Fibroblast of lung (primary cell): ENCODE data around the gene CPO. TPM values are rescaled to one million over a fixed set of nuclear protein-coding genes. Genes with fewer than 3 reads are reported as not detected.
A peak's percentile ranks its signal among the peaks of the same experiment; 100 is the strongest.

Experiments used
- DNase-seq, 2 donors: peaks; one replicate each; pipeline versions ENCODE4 v3.0.0 to v3.0.0-alpha.2; 2010; ENCODE audit warnings: low read depth in 2 of 2
- H2AFZ ChIP-seq: 2 replicates; pipeline ENCODE4 v1.5.1; 2012; ENCODE audit warnings: low read length, control low read depth, inconsistent platforms
- H3K27ac ChIP-seq: 2 replicates; pipeline ENCODE4 v1.5.1; 2011; ENCODE audit warnings: low read length, control low read depth; ENCODE audit not compliant: insufficient read depth
- H3K27me3 ChIP-seq: 2 replicates; pipeline ENCODE4 v1.5.1; 2011; ENCODE audit warnings: mild to moderate bottlenecking, low read length; ENCODE audit not compliant: control insufficient read depth, insufficient read depth
- H3K36me3 ChIP-seq: 2 replicates; pipeline ENCODE4 v1.5.1; 2011; ENCODE audit warnings: low read length; ENCODE audit not compliant: control insufficient read depth, insufficient read depth
- H3K4me1 ChIP-seq: 2 replicates; pipeline ENCODE4 v1.5.1; 2011; ENCODE audit warnings: low read length; ENCODE audit not compliant: control insufficient read depth, insufficient read depth; ENCODE audit errors: extremely low read depth
- H3K4me2 ChIP-seq: 2 replicates; pipeline ENCODE4 v1.5.1; 2011; ENCODE audit warnings: low read length, control low read depth; ENCODE audit not compliant: insufficient read depth; ENCODE audit errors: extremely low read depth
- H3K4me3 ChIP-seq, 4 experiments: fragments of 200-600 bp in 1 of 4; sonication (generic) in 1 of 4; replicated peaks in 1 of 4; 2 replicates each; pipeline ENCODE4 v1.5.1; 2011 to 2016; ENCODE audit warnings: low read length in 4 of 4, low read depth in 3 of 4, mild to moderate bottlenecking in 3 of 4, control low read depth in 2 of 4, inconsistent platforms in 1 of 4, mixed read lengths in 1 of 4; ENCODE audit not compliant: insufficient read depth in 1 of 4; ENCODE audit errors: control extremely low read depth in 1 of 4
- H3K79me2 ChIP-seq: 2 replicates; pipeline ENCODE4 v1.5.1; 2012; ENCODE audit warnings: mild to moderate bottlenecking, low read length, inconsistent platforms; ENCODE audit not compliant: control insufficient read depth, insufficient read depth
- H3K9ac ChIP-seq: 2 replicates; pipeline ENCODE4 v1.5.1; 2011; ENCODE audit warnings: mild to moderate bottlenecking, low read length, control low read depth; ENCODE audit not compliant: insufficient read depth
- H3K9me3 ChIP-seq: 2 replicates; pipeline ENCODE4 v1.5.1; 2012; ENCODE audit warnings: low read depth, low read length; ENCODE audit not compliant: control insufficient read depth, insufficient read depth
- H4K20me1 ChIP-seq: 2 replicates; pipeline ENCODE4 v1.5.1; 2011; ENCODE audit warnings: low read length; ENCODE audit not compliant: control insufficient read depth, insufficient read depth; ENCODE audit errors: extremely low read depth
- CTCF ChIP-seq, 2 donors: IDR thresholded peaks in 1 of 2; conservative IDR thresholded peaks in 1 of 2; 1 replicate in 1 of 2; 2 replicates in 1 of 2; pipeline ENCODE4 v1.5.1; 2011 to 2012; ENCODE audit warnings: low read length in 2 of 2, control low read depth in 1 of 2, inconsistent platforms in 1 of 2, low read depth in 1 of 2, mild to moderate bottlenecking in 1 of 2
- EZH2 ChIP-seq: IDR thresholded peaks from 2 replicates; pipeline ENCODE4 v1.5.1; 2012; ENCODE audit warnings: low read length, control low read depth, mild to moderate bottlenecking; ENCODE audit errors: missing control alignments
- polyA plus RNA-seq, 2 donors: library from polyadenylated mRNA; depleted of rRNA in 1 of 2; stranded (reverse) in 1 of 2; unstranded in 1 of 2; fragments of >200 nt; gene quantifications; 2 replicates each; pipeline ENCODE4 v1.2.1, GENCODE V29; 2011 to 2012; ENCODE audit warnings: missing spikeins in 1 of 2
- total RNA-seq: library from RNA; depleted of rRNA; stranded (reverse); fragments of >200 nt; gene quantifications from 2 replicates; pipeline ENCODE4 v1.2.1, GENCODE V29; 2014

Gene CPO
- total and polyA plus RNA-seq, 2 donors (not counting 1 experiment from before 2014, with no cell fraction given) = under 0.01 TPM; not detected in 1

GRCh38 chr2:206974551-206974950 lies 35.2 kb downstream of the CPO start:
- Histone ChIP-seq H3K4me3 (no peak overlapping the region), H3K27me3 (no peaks in the 10 kb centered on the region), H4K20me1 (no peaks in the 10 kb centered on the region), H3K36me3 (no peaks in the 10 kb centered on the region), H3K9ac (no peak overlapping the region), H3K79me2 (no peaks in the 10 kb centered on the region), H3K4me1 (no peaks in the 10 kb centered on the region), H3K27ac (no peak overlapping the region), H2AFZ (no peak overlapping the region), H3K9me3 (no peaks in the 10 kb centered on the region), H3K4me2 (no peak overlapping the region)
- DNase-seq = no peak
- TF ChIP-seq CTCF (conservative IDR thresholded peaks at IDR 0.05 in 1 of 2, IDR thresholded peaks at IDR 0.05 in 1 of 2; ENCODE audit: low read depth in 1 of 2, low read length in 2 of 2) (no peak), EZH2 (no peak)

GRCh38 chr2:206978746-206979145 lies 39.4 kb downstream of the CPO start:
- no peak for TF ChIP-seq EZH2
- no peak for TF ChIP-seq CTCF (conservative IDR thresholded peaks at IDR 0.05 in 1 of 2, IDR thresholded peaks at IDR 0.05 in 1 of 2; ENCODE audit: low read depth in 1 of 2, low read length in 2 of 2)
- DNase-seq = peak in 1 of 2 donors; percentile 19
- no peaks in the 10 kb centered on the region for H3K27me3 ChIP-seq
- H3K4me3 ChIP-seq = no peak overlapping the region
- no peak overlapping the region for H2AFZ ChIP-seq
- H3K27ac ChIP-seq = no peak overlapping the region
- no peaks in the 10 kb centered on the region for H3K9me3 ChIP-seq
- H4K20me1 ChIP-seq = no peaks in the 10 kb centered on the region
- H3K4me2 ChIP-seq = no peak overlapping the region
- H3K36me3 ChIP-seq = no peaks in the 10 kb centered on the region
- no peak overlapping the region for H3K9ac ChIP-seq
- no peaks in the 10 kb centered on the region for H3K79me2 ChIP-seq
- no peaks in the 10 kb centered on the region for H3K4me1 ChIP-seq

GRCh38 chr2:206979365-206979764 lies 40.0 kb downstream of the CPO start:
- Histone ChIP-seq H3K27me3 (no peaks in the 10 kb centered on the region), H3K4me3 (no peak overlapping the region), H3K9me3 (no peaks in the 10 kb centered on the region), H4K20me1 (no peaks in the 10 kb centered on the region), H3K4me2 (no peak overlapping the region), H2AFZ (no peak overlapping the region), H3K27ac (no peak overlapping the region), H3K36me3 (no peaks in the 10 kb centered on the region), H3K79me2 (no peaks in the 10 kb centered on the region), H3K4me1 (no peaks in the 10 kb centered on the region), H3K9ac (no peak overlapping the region)
- DNase-seq = no peak
- no peak for TF ChIP-seq CTCF (conservative IDR thresholded peaks at IDR 0.05 in 1 of 2, IDR thresholded peaks at IDR 0.05 in 1 of 2; ENCODE audit: low read depth in 1 of 2, low read length in 2 of 2)
- no peak for TF ChIP-seq EZH2
